Uterus (tissue), 2 donors: ENCODE results near the gene BMERB1.

Source experiments
- POLR2A ChIP-seq, 2 donors: fragments of 450-650 bp; IDR thresholded peaks; one replicate each; pipeline ENCODE4 v1.6.1; 2016; ENCODE audit warnings: antibody characterized with exemption in 2 of 2, mild to moderate bottlenecking in 1 of 2, moderate library complexity in 1 of 2
- TF ChIP-seq, protein P1 (sequence below), 4 experiments: fragments of 200-600 bp in 2 of 4; fragments of 450-650 bp in 2 of 4; sonication (generic) in 2 of 4; IDR thresholded peaks; one replicate each; pipeline ENCODE4 v1.5.1; 2016 to 2019; ENCODE audit warnings: antibody characterized with exemption in 4 of 4, mild to moderate bottlenecking in 2 of 4, moderate library complexity in 1 of 4

DNA sequence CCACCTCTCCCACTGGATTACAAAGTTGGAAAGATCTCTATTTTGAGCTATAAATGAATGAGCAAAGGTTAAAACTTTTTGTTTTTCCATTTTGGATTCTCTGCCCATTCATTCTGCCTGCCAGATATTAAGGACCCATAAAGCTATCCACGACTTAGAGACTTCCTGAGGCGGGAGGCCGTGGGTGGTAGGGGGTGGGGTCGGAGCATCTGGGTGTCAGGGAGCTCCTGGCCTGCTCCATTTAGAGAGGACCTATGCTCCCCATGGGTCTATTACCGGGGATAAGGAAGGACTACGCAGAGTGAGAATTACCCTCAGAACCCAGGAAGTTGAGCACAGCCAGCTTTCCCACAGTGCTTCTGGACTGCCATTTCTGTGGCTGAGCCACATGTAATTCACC is 162.7 kb downstream of the BMERB1 start:
- TF ChIP-seq, protein P1, sequence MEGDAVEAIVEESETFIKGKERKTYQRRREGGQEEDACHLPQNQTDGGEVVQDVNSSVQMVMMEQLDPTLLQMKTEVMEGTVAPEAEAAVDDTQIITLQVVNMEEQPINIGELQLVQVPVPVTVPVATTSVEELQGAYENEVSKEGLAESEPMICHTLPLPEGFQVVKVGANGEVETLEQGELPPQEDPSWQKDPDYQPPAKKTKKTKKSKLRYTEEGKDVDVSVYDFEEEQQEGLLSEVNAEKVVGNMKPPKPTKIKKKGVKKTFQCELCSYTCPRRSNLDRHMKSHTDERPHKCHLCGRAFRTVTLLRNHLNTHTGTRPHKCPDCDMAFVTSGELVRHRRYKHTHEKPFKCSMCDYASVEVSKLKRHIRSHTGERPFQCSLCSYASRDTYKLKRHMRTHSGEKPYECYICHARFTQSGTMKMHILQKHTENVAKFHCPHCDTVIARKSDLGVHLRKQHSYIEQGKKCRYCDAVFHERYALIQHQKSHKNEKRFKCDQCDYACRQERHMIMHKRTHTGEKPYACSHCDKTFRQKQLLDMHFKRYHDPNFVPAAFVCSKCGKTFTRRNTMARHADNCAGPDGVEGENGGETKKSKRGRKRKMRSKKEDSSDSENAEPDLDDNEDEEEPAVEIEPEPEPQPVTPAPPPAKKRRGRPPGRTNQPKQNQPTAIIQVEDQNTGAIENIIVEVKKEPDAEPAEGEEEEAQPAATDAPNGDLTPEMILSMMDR (IDR thresholded peaks at IDR 0.05), result no peak
- TF ChIP-seq POLR2A (IDR thresholded peaks at IDR 0.05), result no peak
